Liver (tissue), 9 donors: ENCODE results near the gene PSAT1. TPM values are rescaled to one million over a fixed set of nuclear protein-coding genes. Genes with fewer than 3 reads are reported as not detected.

Experiments
- DNase-seq: peaks from one replicate; pipeline ENCODE4 v3.0.0-alpha.2; 2017; ENCODE audit warnings: low spot score
- H3K27ac ChIP-seq, 2 donors: one replicate each; pipeline ENCODE4 v1.7.0; 2013; ENCODE audit warnings: inconsistent platforms in 2 of 2, low read length in 2 of 2, control low read depth in 1 of 2, low read depth in 1 of 2, mild to moderate bottlenecking in 1 of 2
- H3K27me3 ChIP-seq, 4 donors: one replicate each; pipeline versions ENCODE4 v1.6.1 to v1.7.0; 2013; ENCODE audit warnings: low read length in 3 of 4, inconsistent platforms in 1 of 4, mild to moderate bottlenecking in 1 of 4, moderate library complexity in 1 of 4; ENCODE audit not compliant: control insufficient read depth in 4 of 4, insufficient read depth in 4 of 4
- H3K36me3 ChIP-seq, 4 donors: one replicate each; pipeline versions ENCODE4 v1.6.1 to v1.7.0; 2013; ENCODE audit warnings: low read length in 3 of 4, mild to moderate bottlenecking in 3 of 4, low read depth in 1 of 4, moderate library complexity in 1 of 4; ENCODE audit not compliant: control insufficient read depth in 4 of 4, insufficient read depth in 3 of 4
- H3K4me1 ChIP-seq, 4 donors: one replicate each; pipeline versions ENCODE4 v1.6.1 to v1.7.0; 2013; ENCODE audit warnings: low read length in 3 of 4, mild to moderate bottlenecking in 3 of 4, moderate library complexity in 1 of 4; ENCODE audit not compliant: control insufficient read depth in 4 of 4, insufficient read depth in 4 of 4
- H3K4me3 ChIP-seq, 3 donors: one replicate each; pipeline versions ENCODE4 v1.6.1 to v1.7.0; 2013; ENCODE audit warnings: low read length in 3 of 3, control low read depth in 1 of 3, low read depth in 1 of 3, mild to moderate bottlenecking in 1 of 3
- H3K9ac ChIP-seq, 2 donors: one replicate each; pipeline ENCODE4 v1.7.0; 2013; ENCODE audit warnings: low read length in 2 of 2, mild to moderate bottlenecking in 2 of 2, moderate library complexity in 2 of 2, control low read depth in 1 of 2, low read depth in 1 of 2
- H3K9me3 ChIP-seq, 4 donors: one replicate each; pipeline versions ENCODE4 v1.6.1 to v1.7.0; 2013; ENCODE audit warnings: low read length in 3 of 4; ENCODE audit not compliant: control insufficient read depth in 4 of 4
- ATF3 ChIP-seq: IDR thresholded peaks from 2 replicates; pipeline ENCODE4 v1.6.1; 2016; ENCODE audit warnings: antibody characterized with exemption
- EGR1 ChIP-seq, 2 donors: IDR thresholded peaks; 2 replicates each; pipeline ENCODE4 v1.6.1; 2016 to 2018; ENCODE audit warnings: antibody characterized with exemption in 2 of 2, low read depth in 2 of 2
- FOXA1 ChIP-seq: IDR thresholded peaks from 2 replicates; pipeline ENCODE4 v1.6.1; 2016; ENCODE audit warnings: antibody characterized with exemption
- FOXA2 ChIP-seq: IDR thresholded peaks from 2 replicates; pipeline ENCODE4 v1.6.1; 2016; ENCODE audit warnings: antibody characterized with exemption
- GABPA ChIP-seq, 2 donors: IDR thresholded peaks in 1 of 2; conservative IDR thresholded peaks in 1 of 2; 2 replicates each; pipeline ENCODE4 v1.6.1; 2016; ENCODE audit warnings: antibody characterized with exemption in 2 of 2, mild to moderate bottlenecking in 1 of 2, moderate library complexity in 1 of 2
- HNF4A ChIP-seq, 2 donors: conservative IDR thresholded peaks; 2 replicates each; pipeline ENCODE4 v1.6.1; 2016; ENCODE audit warnings: antibody characterized with exemption in 2 of 2, mild to moderate bottlenecking in 2 of 2
- HNF4G ChIP-seq: IDR thresholded peaks from 2 replicates; pipeline ENCODE4 v1.6.1; 2016; ENCODE audit warnings: antibody characterized with exemption
- JUND ChIP-seq, 2 donors: IDR thresholded peaks; 2 replicates each; pipeline ENCODE4 v1.6.1; 2016; ENCODE audit warnings: antibody characterized with exemption in 2 of 2
- MAX ChIP-seq: IDR thresholded peaks from 2 replicates; pipeline ENCODE4 v1.6.1; 2016; ENCODE audit warnings: antibody characterized with exemption
- NR2F2 ChIP-seq: IDR thresholded peaks from 2 replicates; pipeline ENCODE4 v1.6.1; 2016; ENCODE audit warnings: antibody characterized with exemption
- RAD21 ChIP-seq, 2 donors: IDR thresholded peaks; 2 replicates each; pipeline ENCODE4 v1.6.1; 2016; ENCODE audit warnings: antibody characterized with exemption in 2 of 2, mild to moderate bottlenecking in 2 of 2
- REST ChIP-seq: IDR thresholded peaks from 2 replicates; pipeline ENCODE4 v1.6.1; 2016; ENCODE audit warnings: antibody characterized with exemption, mild to moderate bottlenecking
- RXRA ChIP-seq, 2 donors: IDR thresholded peaks; 2 replicates each; pipeline ENCODE4 v1.6.1; 2017 to 2018; ENCODE audit warnings: antibody characterized with exemption in 2 of 2, mild to moderate bottlenecking in 1 of 2
- SP1 ChIP-seq: IDR thresholded peaks from 2 replicates; pipeline ENCODE4 v1.6.1; 2018; ENCODE audit warnings: antibody characterized with exemption, mild to moderate bottlenecking
- YY1 ChIP-seq: IDR thresholded peaks from 2 replicates; pipeline ENCODE4 v1.6.1; 2016; ENCODE audit warnings: antibody characterized with exemption, mild to moderate bottlenecking
- ZBTB33 ChIP-seq: IDR thresholded peaks from 2 replicates; pipeline ENCODE4 v1.6.1; 2016; ENCODE audit warnings: antibody characterized with exemption
- WGBS: extraction: QIAGEN DNeasy Blood & Tissue Kit; methylation state at CpG from one replicate; pipeline ENCODE4 v1.1.7; 2013; 5-methylcytosine and 5-hydroxymethylcytosine counted together
- polyA plus RNA-seq, 2 donors: library from polyadenylated mRNA; stranded (reverse) in 1 of 2; unstranded in 1 of 2; fragments of 200-250 nt in 1 of 2; fragments of >200 nt in 1 of 2; fragmentation: Nextera tagmentation in 1 of 2; extraction: Ambion mirVana in 1 of 2; gene quantifications; one replicate each; pipeline versions ENCODE4 v1.2.1 to v1.2.3, GENCODE V29; 2013 to 2015
- total RNA-seq, 2 donors: library from RNA; depleted of rRNA; stranded (reverse); fragments of >200 nt; gene quantifications; one replicate each; pipeline ENCODE4 v1.2.3, GENCODE V29; 2014
- donor health status: healthy.
- donor health status: healthy.
- donor health status: healthy.
- donor health status: healthy.
- donor health status: healthy.

Gene PSAT1
- total and polyA plus RNA-seq, 4 donors, result 28.0 to 156 (median 66.8) TPM

- no peaks in the 10 kb centered on the region for H3K9me3 ChIP-seq
- H3K27ac ChIP-seq, result no peak overlapping the region
- no peaks in the 10 kb centered on the region for H3K27me3 ChIP-seq
- no peak overlapping the region for H3K4me3 ChIP-seq
- no peak for TF ChIP-seq NR2F2
- no peak for TF ChIP-seq ATF3
- no peak for TF ChIP-seq YY1
- no peak for TF ChIP-seq GABPA (IDR thresholded peaks at IDR 0.05 in 1 of 2, conservative IDR thresholded peaks at IDR 0.05 in 1 of 2)
- no peak for TF ChIP-seq EGR1 (IDR thresholded peaks at IDR 0.05; ENCODE audit: low read depth in 2 of 2)
- no peak for TF ChIP-seq FOXA1
- TF ChIP-seq FOXA2, result no peak
- no peak for TF ChIP-seq MAX
- no peak for TF ChIP-seq RXRA (IDR thresholded peaks at IDR 0.05)
- TF ChIP-seq REST, result no peak
- TF ChIP-seq ZBTB33, result no peak
- TF ChIP-seq SP1, result no peak
- no peak for TF ChIP-seq HNF4A (conservative IDR thresholded peaks at IDR 0.05)
- no peak for TF ChIP-seq JUND (IDR thresholded peaks at IDR 0.05)
- no peak for TF ChIP-seq RAD21 (IDR thresholded peaks at IDR 0.05)
- TF ChIP-seq HNF4G, result no peak
- 88% methylated on average over 10 of the region's 10 CpGs for WGBS
- peaks cover 0 to 2% (median 0%) of the 10 kb centered on the region in 4 donors for H3K4me1 ChIP-seq
- no peak for DNase-seq
- H3K9ac ChIP-seq, result no peak overlapping the region
- H3K36me3 ChIP-seq, result peaks cover 1 to 12% (median 7%) of the 10 kb centered on the region in 4 donors
Measured at GRCh38 chr9:78324068-78324650, 27.2 kb downstream of the PSAT1 start.

- peaks cover 0 to 11% (median 4%) of the 10 kb centered on the region in 4 donors for H3K36me3 ChIP-seq
- H3K4me3 ChIP-seq, result no peak overlapping the region
- WGBS, result 95% methylated on average over 8 of the region's 8 CpGs
- no peak for DNase-seq
- no peak overlapping the region for H3K9ac ChIP-seq
- peaks cover 0 to 2% (median 0%) of the 10 kb centered on the region in 4 donors for H3K4me1 ChIP-seq
- TF ChIP-seq MAX, result no peak
- no peaks in the 10 kb centered on the region for H3K9me3 ChIP-seq
- no peaks in the 10 kb centered on the region for H3K27me3 ChIP-seq
- H3K27ac ChIP-seq, result no peak overlapping the region
Measured at GRCh38 chr9:78324682-78325081, 27.8 kb downstream of the PSAT1 start.
